Measurements from ENCODE around the gene TMEM63C.

Gene TMEM63C

DNA sequence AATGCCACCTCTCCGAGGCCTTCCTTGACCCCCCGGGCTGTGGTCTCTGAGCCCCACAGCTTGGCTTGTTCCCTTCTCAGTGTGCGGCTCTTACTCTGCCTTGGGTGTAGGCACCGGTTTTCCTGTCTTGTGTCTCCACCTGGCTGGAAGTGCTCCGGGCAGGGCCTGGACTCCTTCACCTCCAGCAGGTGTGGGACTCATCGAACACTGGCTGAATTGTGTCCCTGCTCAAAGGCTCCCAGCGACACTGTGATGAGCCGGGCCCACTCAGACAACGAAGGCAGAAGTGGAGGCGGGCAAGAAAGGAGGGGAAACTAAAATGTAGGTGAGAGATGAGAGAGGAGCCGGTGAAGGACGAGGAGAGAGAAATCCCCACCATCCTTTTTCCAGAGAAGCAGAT lies 18.0 kb downstream of the TMEM63C start:
- DNase-seq = no peak

DNA sequence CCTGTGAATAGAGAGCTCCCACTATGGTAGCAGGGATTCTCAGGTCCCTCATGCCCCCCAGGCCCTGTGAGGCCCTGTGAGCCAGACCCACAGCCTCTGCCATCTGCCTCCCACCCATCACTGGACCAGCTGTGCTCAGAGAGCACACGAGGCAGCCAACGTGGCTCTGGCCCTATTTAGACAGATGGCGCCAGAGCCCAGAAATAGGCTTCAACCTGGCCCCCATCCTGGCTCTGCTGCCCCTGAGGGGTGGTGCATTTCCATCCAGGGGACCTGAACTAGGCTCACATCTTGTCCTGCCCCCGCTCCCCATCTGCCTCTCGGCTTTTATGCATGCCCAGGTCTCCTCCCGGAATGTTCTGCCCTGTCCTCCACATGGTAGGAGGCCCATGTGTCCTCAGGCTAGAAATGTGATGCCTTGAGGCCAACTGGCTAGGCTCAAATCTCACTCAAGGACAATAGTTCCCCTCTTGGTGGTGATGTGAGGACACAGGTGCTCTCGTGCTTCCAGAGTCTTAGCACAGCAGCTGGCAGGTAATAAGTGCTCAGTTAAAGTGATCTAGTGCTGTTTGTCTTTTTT lies 18.9 kb downstream of the TMEM63C start:
- DNase-seq = no peak

DNA sequence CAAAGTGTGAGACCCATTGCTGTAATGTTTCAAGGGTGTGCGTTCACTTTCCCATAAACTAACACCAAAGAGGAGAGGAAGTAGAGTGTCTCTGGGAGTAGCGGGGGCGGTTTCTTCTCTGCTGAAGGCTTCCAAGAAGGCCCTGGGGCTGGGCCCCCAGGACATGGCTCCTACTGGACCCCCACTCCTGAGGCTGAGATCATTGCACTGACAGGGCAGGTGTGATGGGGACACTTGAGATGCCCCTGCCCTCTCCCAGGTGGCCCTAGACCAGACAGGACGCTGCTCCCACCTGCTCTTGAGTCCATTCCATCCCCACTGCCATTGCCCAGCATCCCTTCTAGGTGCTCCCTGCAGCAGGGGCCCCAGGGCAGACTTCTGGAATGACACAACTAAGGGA lies 20.1 kb downstream of the TMEM63C start:
- no peak for DNase-seq

- DNase-seq = no peak
Measured at GRCh38 chr14:77203611-77204458, 22.2 kb downstream of the TMEM63C start.

GRCh38 chr14:77204459-77204771 lies 22.8 kb downstream of the TMEM63C start:
- DNase-seq = peak; percentile 77

DNA sequence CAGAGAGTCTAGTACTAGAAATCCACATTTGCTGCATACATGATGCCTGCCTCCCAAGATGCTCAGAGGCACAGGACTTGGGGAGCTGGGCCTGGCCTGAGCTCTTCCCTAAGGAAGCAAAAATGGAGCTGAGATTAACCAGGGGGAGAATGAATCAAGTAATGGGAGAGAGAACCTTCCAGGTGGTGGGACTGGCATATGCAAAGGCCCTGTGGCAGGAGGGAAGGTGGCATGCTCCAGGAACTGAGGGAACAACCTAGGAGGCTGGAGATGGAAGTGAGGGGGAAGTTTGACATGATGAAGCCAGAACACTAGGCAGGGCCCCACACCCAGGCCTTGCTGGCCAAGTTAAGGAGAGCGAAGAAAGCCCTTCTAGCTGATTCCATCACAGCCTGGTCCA lies 23.3 kb downstream of the TMEM63C start:
- no peak for DNase-seq

DNA sequence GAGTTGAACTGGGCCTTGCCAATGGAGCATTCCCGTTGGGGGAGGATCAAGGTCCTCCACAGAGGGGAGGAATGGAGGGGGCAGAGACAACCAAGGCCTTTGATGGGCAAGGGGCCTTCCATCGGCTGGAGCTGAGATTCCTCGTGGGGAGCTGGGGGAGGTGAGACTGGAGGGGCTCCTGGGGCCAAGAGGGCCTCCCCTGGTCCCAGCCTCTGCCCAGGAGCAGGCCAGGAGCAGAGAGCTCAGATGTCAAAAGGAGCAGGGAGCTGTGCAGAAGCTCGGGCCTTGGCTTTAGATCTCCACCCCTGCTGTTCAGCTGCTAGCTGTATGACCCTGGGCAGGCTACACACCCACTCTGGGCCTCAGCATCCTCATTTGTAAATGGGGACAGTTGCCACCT lies 24.0 kb downstream of the TMEM63C start:
- DNase-seq = no peak

GRCh38 chr14:77206261-77206824 lies 24.7 kb downstream of the TMEM63C start:
- no peak for DNase-seq

- no peak for DNase-seq
Measured at GRCh38 chr14:77206877-77207389, 25.3 kb downstream of the TMEM63C start.

- no peak for DNase-seq
Measured at GRCh38 chr14:77208291-77208978, 26.8 kb downstream of the TMEM63C start.

GRCh38 chr14:77208979-77209318 lies 27.4 kb downstream of the TMEM63C start:
- DNase-seq = no peak

- no peak for DNase-seq
Measured at GRCh38 chr14:77212097-77212870, 30.7 kb downstream of the TMEM63C start.

DNA sequence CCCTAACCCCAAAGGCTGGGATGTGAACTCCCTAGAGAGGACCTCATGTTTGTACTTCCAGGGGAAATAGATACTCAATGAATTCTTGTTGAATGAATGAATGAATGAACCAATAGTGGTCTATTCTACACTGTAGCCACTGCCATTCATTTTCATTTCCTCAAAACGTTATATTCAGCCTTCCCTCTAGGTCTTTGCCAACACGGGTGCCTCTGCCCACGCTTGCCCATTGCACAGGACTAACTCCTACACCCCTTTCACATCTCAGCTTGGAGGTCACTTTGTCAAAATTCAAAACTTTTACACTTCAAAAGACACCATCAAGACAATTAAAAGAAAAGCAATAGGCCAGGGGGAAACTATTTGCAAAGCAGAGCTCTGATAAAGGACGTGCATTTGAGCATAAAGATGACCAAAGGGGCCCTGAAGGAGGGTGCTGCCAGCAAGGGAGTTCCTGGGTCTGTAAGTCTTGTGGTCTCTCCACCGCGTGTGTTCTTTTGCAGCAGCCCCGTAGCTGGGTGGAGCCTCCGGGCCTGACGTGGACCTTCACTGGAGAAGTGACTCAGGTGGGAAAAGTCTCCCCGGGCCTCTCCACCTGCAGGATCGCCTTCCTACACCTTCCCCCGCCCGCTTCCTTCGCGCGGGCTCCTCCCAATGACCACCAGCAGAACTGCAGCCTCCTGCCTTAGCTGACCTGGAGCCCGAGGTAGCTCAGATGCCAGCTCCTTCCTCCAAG lies 31.5 kb downstream of the TMEM63C start:
- DNase-seq = peak; percentile 46

DNA sequence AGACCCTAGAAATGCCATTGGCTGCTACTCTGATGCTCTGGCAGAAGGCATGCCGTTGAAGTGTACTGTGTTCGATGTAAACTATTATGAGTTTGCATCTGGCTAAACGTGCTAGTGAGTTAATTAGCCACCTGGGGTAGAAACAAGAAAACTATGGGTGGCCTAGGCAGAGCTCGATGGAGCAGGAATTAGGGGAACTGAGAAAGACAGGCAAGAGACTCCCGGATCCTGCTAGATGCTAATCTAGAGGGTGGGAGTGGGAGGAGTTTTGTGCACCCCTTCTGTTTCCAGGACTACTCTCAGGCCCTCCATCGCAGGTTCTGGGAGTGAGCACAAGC lies 32.0 kb downstream of the TMEM63C start:
- DNase-seq = no peak

DNA sequence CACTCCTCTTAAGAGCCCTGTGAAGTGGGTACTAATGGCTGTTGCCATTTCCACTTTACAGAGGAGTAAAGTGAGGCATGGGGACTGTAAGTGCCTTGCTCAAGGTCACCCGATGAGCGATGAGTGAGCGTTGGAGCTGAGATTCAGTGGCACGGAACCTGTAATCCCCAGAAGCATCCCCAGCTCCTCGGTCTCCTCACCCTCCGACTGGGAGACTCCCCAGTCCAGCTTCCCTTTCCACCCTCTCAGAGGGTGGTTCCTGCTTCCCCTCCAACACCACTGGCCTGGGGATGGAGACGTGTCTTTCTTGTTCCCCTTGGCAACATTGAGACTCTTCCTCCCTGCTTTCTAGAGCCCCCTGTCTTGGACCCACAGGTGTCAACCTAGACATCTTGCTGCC lies 32.6 kb downstream of the TMEM63C start:
- no peak for DNase-seq

GRCh38 chr14:77217551-77217950 lies 36.0 kb downstream of the TMEM63C start:
- DNase-seq = no peak

GRCh38 chr14:77219591-77219990 lies 38.0 kb downstream of the TMEM63C start:
- DNase-seq = no peak

GRCh38 chr14:77220246-77221017 lies 38.8 kb downstream of the TMEM63C start:
- DNase-seq = no peak

- no peak for DNase-seq
Measured at GRCh38 chr14:77221241-77221871, 39.8 kb downstream of the TMEM63C start.

DNA sequence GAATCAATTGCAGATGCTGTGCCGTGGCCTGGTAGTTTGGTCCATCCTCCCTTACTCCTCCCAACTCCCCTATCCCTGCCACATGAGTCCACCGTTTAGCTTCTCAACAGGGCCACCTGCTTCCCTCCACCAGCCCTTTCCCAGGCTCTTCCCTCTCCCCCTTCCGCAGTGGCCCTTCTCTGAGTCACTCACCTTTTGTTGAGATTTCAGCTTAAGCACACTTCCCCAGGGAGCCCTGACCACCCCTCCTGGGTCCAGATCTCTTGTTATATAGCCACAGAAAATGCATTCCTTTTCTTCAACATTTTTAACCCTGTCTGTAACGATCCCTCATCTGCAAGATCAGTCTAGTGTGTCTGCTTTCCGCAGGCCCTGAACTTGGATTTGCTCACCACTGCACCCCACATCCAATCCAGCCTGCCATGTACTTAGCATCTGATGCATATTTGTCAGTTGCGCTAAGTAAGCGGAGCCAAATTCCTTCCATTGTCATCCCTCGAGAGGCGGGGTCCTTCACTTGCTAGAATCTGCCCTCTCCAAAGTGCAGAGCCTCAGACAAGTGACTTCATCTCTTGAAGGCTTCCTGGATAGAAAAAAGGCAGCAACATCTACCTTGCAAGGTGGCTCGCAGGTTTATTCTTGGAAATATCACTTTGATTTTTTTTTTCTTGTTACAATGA lies 41.1 kb downstream of the TMEM63C start:
- no peak for DNase-seq
